GM13976 (cell line): ENCODE results near the gene ARID5A.

ENCODE experiments used
- DNase-seq: peaks from one replicate; pipeline ENCODE4 v3.0.0; 2012; ENCODE audit warnings: low spot score
- CTCF ChIP-seq: IDR thresholded peaks from 2 replicates; pipeline ENCODE4 v1.5.1; 2012; ENCODE audit warnings: borderline replicate concordance, mild to moderate bottlenecking; ENCODE audit not compliant: insufficient read depth; ENCODE audit errors: extremely low read depth, missing control alignments, control extremely low read depth
- in situ Hi-C: fragments of 300-500 bp; cut with MboI; formaldehyde crosslinking; loops from one replicate; pipeline ENCODE4 v1.12.0; 2022; ENCODE audit warnings: low sequenced_read_pairs, mixed read lengths, inconsistent platforms; ENCODE audit not compliant: unreplicated experiment

The ARID5A gene

GRCh38 chr2:96521219-96521618 is 15.3 kb upstream of the ARID5A start:
- in situ Hi-C loops = loop anchor here (25.0 kb wide), 1 partner anchor 509 kb away; no protein-coding TSS in a partner anchor
- no peak for TF ChIP-seq CTCF
- DNase-seq = no peak

GRCh38 chr2:96522304-96523203 is 14.0 kb upstream of the ARID5A start:
- no peak for DNase-seq
- TF ChIP-seq CTCF = no peak
- in situ Hi-C loops = loop anchor here (25.0 kb wide), 1 partner anchor 510 kb away; no protein-coding TSS in a partner anchor

GRCh38 chr2:96523659-96524481 is 12.7 kb upstream of the ARID5A start:
- in situ Hi-C loops = loop anchor here (25.0 kb wide), 1 partner anchor 512 kb away; no protein-coding TSS in a partner anchor
- no peak for TF ChIP-seq CTCF
- no peak for DNase-seq

- no peak for DNase-seq
- in situ Hi-C loops = loop anchor here (25.0 kb wide), 1 partner anchor 512 kb away; no protein-coding TSS in a partner anchor
- no peak for TF ChIP-seq CTCF
Measured at GRCh38 chr2:96524482-96525210, 11.9 kb upstream of the ARID5A start.

- in situ Hi-C loops = no loop called here
- no peak for TF ChIP-seq CTCF
- DNase-seq = no peak
Measured at GRCh38 chr2:96525211-96525507, 11.4 kb upstream of the ARID5A start.

GRCh38 chr2:96526101-96526591 is 10.4 kb upstream of the ARID5A start:
- no peak for TF ChIP-seq CTCF
- no peak for DNase-seq

More at GRCh38 chr2:96526101-96526591, 10.4 kb upstream of the ARID5A start:
- in situ Hi-C loops = no loop called here
